ENCODE data around the gene ATM.
"Not testable (repeated sequence)": the region's sequence is repeated elsewhere in the genome, so short reads cannot be mapped to it uniquely, and the experiment has no call there.

ATM gene

GRCh38 chr11:108223348-108224149 is 682 bp downstream of the ATM start:
- DNase-seq = no peak

GRCh38 chr11:108224366-108224765 is 1.5 kb downstream of the ATM start:
- DNase-seq = no peak

DNA sequence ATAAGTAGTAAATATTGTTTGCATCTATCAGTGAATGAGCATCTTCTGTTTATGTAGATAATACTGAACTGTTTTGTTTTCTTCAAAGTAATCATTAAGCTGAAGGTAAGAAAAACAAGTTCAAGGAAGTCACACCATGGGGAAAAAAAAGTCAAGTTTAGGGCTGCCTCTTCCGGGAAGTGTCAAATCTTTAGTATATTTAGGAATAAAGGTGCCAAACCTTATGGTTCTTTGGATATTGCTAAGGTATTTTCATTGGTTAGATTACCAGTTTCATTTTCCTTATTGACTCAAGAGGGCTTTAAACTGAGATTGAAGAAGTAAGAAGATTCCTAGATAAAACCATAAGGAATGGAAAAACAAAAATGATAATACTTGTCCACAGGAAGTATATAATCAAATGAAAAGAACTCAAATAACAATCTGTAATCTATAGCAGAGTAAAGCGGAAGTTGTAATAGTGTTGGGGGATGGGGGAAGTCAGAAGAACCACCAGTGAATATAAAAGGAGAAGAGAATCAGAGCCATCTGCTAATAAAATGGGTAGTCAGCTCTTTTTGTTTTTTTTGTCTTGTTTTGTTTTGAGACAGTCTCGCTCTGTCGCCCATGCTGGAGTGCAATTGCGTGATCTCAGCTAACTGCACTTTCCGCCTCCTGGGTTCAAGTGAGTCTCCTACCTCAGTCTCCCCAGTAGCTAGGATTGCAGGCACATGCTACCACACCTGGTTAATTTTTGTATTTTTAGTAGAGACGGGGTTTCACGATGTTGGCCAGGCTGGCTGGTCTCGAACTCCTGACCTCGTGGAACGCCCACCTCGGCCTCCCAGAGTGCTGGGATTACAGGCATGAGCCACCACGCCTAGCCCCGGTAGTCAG is 2.3 kb downstream of the ATM start:
- DNase-seq = no peak

DNA sequence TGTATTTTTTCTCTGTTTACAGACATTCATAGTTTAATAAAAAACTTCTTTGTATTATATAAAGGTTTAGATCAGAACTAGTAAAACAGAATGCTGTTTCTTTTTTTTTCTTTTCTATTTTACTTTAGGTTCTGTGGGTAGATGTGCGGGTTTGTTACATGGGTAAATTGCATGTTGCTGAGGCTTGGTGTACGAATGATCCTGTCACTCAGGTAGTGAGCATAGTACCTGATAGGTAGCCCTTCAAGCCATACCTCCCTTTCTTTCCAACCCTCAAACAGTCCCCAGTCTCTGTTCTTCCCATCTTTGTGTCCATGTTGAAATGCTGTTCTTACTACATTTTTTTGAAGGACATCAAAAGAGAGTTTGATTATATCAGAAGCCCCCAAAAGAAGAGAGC is 3.2 kb downstream of the ATM start:
- no peak for DNase-seq

DNA sequence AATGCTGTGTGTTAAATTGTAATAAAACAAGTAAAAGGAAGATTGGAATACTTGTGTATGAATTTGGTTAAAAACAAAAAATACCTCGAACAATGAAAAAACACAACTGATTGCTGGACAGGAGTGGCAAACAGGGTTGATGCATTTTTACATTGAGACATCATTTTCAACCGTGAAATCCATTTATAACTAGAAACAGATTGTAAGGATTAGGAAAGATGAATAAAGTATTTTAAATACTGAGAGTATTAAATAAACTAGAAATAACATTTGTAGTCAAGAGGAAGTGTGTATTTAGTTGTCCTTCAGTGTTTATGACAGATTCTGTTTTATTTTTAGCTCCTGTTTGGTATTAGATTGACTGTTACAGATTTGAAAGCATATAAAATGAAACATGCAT is 5.4 kb downstream of the ATM start:
- no peak for DNase-seq

GRCh38 chr11:108233277-108233945 is 10.5 kb downstream of the ATM start:
- DNase-seq = no peak

GRCh38 chr11:108235192-108235591 is 12.3 kb downstream of the ATM start:
- DNase-seq = no peak

DNA sequence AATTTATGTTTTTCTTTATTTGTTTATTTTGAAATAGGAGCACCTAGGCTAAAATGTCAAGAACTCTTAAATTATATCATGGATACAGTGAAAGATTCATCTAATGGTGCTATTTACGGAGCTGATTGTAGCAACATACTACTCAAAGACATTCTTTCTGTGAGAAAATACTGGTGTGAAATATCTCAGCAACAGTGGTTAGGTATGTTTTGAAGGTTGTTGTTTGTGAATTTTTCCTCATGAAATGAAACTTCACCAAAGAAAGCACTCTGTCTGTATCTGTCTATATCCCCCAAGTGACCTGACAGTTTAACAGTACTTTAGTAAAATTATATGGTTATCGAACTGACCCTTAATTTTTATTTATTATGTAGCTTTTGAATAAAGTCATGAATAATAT is 12.8 kb downstream of the ATM start:
- no peak for DNase-seq

DNA sequence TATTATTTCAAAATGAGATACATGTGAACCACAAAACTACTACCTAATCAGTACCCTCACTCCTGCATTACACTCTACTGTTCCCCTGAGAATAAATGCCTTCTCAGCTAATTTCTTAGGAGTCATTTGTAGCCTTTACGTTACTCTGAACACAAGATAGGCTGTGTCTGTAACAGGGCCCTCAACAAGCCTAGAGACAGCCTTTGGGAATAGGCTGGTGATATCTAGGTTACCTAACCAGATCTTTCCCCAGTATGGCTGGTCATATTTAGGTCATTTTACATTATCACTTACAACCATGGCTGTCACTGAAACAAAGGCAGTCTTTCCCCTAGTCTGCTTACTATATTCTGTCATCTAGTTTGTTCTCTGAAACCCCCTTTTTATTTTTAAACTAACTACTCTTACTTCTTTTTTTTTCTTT is 14.2 kb downstream of the ATM start:
- DNase-seq = no peak

DNA sequence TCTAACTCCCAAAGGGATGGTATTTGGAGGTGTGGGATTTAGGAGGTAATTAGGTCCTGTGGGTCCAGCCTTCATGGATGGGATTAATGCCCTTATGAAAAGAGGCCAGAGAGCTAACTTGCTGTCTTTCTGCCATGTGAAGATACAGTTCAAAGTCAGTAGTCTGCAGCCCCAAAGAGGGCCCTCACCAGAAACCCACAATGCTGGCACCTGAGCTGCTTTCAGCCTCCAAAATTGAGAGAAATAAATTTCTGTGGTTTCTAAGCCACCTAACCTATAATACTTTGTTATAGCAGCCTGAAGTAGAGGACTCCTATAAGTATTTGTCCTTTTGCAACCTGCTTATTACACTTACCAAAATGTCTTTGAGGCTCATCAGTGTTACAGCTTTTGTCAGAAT is 16.2 kb downstream of the ATM start:
- DNase-seq = no peak

DNA sequence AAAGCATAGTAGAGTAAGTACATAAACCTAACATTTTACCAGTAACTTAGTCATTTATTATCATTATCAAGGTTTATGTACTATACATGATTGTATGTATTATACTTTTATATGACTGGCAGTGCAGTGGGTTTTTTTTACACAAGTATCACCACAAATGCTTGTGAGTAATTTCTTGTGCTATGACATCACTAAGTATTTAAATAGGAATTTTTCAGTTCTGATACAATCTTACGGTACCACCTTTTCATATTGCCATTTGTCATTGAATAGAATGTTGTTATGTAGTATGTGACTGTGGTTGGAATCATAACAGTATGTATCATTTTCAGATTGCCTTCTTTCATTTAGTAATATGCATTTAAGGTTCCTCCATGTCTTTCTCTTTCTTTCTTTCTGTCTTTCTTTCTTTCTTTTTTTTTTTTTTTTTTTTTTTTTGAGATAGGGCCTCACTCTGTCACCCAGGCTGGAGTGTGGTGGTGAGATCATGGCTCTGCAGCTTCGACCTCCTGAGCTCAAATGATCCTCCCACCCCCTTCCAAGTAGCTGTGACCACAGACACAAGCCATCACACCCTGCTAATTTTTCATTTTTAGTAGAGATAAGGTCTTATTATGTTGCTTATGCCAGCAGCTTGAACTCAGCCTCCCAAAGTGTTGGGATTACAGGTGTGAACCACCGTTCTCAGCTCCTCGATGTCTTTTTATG is 18.6 kb downstream of the ATM start:
- DNase-seq = no peak

DNA sequence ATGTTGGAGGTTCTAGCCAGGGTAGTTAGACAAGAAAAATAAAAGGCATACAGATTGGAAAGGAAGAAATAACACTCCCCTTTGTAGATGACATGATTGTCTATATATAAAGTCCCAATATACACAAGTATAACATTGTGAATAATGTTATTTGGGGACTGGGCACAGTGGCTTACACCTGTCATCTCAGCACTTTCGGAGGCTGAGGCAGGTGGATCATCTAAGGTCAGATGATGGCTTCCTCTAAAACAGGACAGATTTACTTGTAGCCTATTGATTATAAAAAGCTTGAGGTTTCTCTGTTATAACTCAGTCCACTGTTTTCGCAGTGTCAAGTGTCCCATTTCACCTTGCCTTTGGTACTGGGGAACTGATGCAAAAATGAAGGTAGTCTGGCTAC is 19.6 kb downstream of the ATM start:
- DNase-seq = no peak

DNA sequence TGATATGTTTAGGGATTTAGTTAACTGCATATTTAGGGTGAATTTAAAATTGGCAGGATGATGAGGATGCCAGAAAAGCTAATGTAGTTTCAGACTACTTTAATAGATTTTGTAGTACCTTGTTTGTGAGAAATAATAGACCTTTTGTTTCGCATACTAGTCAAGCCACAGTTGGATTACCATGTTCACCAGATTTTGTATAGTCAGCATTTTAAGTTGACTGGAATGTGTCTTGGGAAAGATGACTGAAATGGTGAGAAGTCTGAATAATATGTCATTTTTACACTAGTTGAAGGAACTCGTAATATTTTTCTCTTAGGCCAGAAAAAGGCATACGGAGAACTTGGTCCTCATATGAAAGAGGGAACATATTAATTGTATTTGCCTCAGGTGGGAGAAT is 23.4 kb downstream of the ATM start:
- no peak for DNase-seq

DNA sequence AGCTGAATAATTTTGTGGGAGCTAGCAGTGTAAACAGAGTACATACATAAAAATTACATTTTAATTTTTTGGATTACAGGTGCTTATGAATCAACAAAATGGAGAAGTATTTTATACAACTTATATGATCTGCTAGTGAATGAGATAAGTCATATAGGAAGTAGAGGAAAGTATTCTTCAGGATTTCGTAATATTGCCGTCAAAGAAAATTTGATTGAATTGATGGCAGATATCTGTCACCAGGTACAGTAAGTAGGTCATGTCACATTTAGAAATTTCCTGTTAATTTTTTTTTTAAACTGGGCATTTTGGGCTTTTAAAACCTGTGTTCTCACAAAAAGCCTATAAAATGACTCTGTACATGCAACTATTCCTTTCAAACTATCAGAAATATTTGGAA is 24.0 kb downstream of the ATM start:
- no peak for DNase-seq

- DNase-seq = peak; percentile 1
Measured at GRCh38 chr11:108253176-108253575, 30.3 kb downstream of the ATM start.

DNA sequence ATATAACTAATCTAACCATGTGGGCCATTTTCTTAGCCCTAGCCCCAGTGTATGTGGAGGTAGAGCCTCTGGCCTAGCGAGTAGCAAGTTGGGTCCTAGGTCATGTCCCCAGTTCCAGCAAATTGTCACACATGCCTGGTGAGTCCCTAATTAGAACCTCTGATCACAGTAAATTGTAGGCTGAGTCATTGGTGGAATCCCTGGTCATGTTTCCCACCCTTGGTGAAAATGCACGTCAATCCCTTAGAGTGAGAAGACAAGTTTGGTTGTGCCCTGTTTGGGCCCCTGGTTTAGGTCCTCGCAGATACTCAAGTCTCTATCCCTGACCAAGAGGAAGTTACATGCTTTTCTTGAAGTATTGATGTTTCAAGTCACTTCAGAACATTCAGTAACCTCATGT is 46.7 kb downstream of the ATM start:
- no peak for DNase-seq

DNA sequence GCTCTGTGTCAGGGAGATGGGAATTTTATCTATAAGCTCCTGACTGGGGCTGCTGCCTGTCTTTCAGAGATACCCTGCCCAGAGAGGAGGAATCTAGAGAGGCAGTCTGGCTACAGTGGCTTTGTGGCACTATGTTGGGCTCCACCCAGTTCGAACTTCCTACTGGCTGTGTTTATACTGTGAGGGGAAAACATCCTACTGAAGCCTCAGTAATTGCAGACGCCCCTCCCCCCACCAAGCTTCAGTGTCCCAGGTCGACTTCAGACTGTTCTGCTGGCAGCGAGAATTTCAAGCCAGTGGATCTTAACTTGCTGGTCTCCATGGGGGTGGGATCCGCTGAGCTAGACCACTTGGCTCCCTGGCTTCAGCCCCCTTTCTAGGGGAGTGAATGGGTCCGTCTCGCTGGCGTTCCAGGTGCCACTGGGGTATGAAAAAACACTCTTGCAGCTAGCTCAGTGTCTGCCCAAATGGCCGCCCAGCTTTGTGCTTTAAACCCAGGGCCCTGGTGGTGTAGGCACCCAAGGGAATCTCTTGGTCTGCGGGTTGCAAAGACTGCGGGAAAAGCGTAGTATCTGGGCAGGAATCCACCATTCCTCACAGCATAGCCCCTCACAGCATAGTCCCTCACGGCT is 54.2 kb downstream of the ATM start:
- not testable (repeated sequence) for DNase-seq

DNA sequence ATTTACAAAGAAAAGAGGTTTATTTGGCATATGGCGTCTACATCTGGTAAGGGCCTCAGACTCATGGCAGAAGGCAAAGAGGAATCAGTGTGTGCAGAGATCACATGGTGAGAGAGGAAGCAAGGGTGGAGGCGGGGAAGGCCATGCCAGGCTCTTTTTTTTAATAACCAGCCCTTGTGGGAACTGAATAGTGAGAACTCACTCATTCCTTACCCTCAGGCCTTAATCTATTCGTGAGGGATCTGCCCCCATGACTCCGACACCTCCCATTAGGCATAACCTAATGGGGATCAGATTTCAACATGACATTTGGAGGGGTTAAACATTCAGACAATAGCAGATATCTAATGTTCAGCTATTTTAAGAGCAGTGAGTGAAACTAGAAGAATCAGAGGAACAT is 55.7 kb downstream of the ATM start:
- no peak for DNase-seq

DNA sequence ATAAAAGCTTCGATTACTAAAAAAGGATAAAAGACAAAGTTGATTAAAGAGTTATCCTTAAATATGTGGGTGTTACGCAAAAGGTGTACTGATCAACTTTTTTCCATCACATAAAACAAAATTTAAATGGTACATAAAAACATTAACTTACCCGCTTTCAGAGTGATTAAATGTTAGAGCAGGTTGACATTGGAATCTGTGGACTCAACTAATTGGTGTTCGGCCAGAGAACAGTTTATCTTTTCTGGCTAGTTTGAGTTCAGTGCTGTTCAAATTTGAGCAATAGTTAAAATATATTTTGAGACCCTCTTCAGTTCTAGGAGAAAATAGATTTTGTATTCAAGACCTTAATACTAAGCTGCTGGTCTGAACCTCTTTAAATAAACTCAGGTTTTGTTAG is 56.1 kb downstream of the ATM start:
- no peak for DNase-seq

- no peak for DNase-seq
Measured at GRCh38 chr11:108286370-108286769, 63.5 kb downstream of the ATM start.

DNA sequence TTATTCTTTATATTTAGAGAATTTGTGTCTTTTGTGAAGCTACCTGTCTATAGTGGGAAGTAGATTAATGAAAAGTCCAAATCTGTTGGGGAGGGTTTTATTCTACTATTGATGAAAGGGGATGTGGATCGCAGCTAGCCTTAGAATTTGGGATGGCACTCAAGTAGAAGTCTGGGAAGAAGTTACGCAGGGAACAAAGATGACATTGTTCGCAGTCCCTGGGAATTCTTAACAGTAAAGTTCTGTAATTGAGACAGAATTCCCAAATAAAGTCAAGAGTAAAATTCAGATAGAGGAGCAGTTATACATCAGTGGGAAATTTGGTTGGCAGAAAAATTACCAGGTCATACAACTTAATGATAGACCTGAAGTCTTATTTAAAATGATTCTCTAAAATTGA is 64.1 kb downstream of the ATM start:
- no peak for DNase-seq

DNA sequence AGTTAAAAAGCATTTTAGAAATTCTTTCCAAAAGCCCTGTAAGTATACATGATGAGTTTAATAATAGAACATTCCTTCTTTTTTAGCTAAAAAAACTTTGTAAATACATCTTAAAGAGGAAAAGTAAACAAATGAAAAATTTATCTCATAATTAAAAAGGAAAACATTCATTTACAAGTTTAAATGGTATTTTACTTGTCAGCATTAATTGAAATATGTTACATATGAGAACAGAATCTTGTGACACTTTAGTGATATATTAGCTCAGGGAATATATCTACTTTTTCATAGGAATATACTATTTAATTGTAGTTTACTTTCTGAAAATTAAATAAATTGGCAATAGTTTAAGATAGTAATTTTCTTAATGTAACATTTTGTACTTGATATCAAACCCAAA is 66.2 kb downstream of the ATM start:
- DNase-seq = not testable (repeated sequence)

DNA sequence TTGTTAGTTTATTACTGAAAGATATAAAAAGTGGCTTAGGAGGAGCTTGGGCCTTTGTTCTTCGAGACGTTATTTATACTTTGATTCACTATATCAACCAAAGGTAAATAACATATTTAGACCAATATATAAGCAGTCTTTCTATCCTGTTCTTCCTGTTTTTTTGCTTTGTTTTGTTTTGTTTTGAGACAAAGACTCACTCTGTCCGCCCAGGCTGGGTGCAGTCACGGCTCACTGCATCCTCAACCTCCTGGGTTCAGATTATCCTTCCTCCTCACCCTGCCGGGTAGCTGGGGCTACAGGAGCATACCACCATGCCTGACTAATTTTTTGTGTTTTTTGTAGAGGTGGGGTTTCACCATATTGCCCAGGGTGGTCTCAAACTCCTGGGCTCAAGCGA is 66.8 kb downstream of the ATM start:
- DNase-seq = no peak

Measured in fibroblast of skin of right quadriceps (primary cell).